ENCODE data around the gene BOD1L1.

BOD1L1 gene

DNA sequence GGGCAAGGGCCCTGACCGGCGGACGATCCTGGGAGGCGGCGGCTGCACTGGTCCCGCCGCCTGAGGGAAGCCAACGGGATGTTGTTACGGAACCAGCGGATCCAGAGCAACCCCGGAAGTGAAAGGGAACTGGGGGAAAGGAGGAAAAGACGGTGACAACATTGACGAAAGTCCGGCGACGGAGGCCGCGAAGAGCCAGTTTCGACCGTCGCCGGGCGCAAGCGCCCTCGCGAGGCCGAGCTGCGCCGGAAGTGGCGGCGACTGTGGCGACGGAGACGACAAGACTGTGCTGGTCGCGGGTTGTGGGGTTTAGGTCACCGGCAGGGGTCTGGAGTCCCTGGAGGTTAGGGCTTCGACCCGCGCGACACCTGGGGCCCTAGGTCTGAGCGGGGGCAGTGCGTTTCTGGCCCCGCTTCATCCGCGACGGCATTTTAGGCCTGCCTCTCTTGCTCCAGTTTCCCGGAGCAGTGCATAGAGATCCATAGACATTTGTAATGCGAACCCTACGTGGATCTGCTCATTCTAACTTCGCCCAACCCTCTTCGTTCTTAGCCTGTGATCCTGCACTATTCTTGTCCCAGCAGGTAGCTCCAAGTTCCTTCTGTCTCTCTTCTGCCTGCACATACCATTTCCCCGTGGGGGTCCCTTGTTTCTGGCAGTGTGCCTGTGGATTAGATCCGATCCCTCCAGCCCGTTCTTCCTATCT, at the start of gene BOD1L1:
BOD1L1 (minus strand) TSS at position 120 of the 706 bp plus-strand sequence. CDS start 138 bp downstream, outside the sequence.
- peak; percentile 84 for DNase-seq

DNA sequence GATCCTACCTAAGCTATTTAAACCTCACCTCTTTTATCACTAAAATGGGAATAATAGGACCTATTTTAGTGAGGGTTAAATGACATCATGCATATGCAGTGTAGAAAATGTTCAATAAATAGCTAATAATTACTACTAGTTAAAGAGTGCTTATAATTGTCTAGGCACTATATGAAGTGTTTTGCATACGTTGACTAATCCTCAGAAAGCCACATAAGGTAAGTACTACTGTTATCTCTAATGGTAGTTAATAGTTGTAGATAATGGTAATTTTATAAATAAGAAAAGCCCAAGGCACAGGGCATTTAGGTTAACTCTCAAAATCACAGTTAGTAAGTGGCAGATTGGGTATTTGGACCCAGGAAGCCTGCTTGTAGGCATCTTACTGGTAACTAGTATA, 47.4 kb upstream of the BOD1L1 start:
- no peak for DNase-seq

DNA sequence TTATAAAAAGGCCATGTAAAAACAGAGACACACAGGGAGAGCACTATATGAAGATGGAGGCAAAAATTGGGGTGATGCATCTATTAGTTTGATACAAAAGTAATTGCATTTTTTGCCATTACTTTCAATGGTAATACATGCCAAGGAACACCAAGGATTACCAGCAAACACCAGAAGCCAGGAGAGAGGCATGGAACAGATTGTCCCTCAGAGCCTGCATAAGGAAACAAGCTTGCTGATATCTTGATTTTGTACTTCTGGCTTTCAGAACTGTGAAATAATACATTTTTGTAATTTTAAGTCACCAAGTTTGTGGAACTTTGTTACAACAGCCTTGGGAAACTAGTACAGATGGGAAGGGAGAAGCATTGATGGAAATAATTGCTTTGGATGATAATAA, 45.6 kb upstream of the BOD1L1 start:
- no peak for DNase-seq

DNA sequence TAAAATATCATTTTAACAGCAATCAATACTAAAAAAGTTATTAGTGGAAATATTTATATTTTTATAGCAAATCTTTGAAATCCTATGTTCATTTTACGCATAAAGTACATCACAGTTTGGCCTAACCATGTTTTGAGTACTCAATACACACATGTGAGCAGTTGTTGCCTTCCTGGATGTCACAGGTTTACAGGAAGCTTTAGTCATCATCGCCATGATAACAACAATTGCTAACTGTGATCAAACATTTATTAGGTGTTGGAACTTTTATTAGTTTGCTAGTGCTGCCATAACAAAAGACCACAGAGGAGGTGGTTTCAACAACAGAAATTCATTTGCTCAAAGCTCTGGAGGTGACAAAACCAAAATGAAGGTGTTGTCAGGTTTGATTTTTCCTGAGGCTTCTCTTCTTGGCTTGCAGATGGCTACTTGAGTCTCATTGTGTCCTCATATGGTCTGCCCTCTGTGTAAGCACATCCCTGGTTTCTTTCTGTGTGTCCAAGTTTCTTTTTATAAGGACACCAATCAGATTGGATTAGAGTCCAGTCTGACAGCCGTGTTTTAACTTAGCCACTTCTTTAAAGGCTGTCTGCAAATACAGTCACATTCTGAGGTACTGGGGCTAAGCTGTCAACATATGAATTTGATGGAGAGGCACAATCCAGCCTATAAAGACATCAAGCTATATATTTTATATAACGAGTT, 43.1 kb upstream of the BOD1L1 start:
- no peak for DNase-seq

DNA sequence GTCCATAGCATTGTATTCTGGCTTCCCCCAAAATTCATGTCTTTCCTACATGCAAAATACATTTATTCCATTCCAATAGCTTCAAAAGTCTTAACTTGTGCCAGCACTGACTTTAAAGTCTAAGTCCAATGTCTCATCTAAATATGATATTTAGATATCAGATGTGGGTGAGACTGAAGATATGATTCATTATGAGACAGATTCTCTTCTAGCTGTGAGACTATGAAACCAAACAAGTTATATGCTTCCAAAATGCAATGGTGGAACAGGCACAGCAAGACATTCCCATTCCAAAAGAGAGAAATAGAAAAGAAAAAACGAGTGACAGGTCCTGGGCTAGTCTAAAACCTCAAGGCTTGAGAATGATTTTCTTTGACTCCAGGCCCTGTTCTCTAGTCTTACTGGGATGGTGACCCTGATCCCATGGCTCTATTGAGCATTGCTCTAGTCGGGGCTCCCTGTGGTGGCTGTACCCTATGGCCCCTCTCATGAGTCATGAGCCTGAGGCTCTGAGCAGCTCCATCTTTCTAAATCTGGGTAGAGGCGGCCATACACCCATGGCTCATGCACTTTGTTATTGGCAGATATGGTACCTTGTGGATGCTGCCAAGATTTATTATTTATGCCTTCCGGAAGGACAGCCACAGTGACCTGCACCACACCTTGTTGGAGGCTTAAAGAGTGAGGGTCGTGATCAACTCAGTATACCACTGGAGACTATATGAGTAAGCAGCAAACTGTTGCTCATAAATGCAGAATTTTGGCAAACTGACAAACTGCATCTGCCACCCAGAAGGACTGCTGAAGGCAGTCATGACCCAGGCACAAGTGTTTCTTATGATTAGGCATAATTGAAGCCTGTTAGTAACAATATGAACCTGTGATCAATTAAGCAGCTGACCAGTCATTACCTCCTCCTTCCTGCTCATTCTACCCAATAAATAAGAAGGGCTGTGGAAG, 38.5 kb upstream of the BOD1L1 start:
- no peak for DNase-seq

DNA sequence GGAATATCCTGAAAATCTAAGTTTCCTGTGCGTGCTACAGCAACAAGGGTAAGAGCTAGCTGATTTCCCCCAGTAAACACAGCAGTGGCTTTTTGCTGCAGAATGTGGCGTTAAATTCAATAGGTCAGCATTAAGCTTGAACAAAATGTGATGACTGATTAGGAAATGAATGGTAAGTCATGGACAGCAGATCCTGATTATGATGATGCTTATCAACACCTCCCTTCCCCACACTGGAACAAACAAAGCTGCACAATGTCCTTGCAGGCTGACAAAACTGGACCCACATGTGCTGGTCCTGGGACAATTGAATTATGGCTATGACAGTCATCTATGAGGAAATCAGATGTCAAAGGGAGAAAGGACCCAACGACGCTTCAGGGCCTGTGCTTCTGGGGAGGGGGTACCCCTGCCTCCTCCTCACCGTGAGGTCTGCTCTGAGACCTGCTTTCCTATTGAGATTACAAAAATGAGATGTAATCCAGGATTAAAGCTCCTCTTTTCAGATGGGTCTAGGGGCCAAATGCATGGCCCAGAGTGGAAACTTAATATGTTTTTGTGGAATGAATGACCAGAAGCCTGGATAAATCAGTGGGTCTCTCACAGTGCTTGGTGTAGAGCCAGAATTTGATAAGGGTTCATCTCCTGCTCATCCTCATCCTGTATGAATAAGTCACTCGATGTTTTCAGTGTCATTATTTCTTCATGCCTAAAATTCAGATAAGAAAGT, 32.0 kb upstream of the BOD1L1 start:
- DNase-seq, result no peak

DNA sequence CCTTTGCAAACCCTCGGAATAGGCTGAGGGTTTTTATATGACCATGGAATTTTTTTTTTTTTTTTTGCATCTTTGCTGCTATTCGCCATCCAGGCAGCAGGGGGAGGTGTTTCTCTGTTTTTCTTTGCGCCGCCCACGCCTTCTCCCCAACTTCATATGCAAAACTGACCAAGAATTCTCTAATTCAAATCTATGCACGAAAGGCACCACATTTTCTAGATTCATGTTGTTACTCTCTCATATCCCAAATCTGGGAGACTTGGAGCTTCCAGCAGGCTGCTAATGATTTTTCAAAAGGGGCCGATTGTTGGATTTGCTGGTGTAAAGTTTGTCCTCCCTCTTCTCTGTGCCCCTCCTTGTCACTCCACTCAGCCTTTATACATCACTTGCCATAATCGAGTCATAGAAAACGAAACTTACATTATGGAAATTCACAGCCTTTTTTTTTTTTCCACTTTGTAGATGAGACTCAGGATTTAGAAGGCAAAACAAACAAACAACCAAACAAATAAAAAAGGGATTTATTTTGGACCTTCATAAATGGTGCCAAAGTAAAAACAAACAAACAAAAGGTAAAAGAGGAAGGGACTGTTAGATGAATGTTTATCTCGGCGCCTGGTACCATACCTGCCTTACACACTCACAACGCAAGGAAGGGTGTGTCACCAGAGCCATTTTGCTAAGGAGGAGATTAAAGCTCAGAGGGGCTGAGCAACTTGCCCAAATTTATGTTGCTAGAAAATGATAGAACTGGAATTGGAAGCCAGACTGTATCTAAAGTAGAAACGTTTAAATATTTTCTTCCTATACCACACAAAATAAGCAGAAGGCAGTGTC, 29.3 kb upstream of the BOD1L1 start:
- DNase-seq, result no peak

DNA sequence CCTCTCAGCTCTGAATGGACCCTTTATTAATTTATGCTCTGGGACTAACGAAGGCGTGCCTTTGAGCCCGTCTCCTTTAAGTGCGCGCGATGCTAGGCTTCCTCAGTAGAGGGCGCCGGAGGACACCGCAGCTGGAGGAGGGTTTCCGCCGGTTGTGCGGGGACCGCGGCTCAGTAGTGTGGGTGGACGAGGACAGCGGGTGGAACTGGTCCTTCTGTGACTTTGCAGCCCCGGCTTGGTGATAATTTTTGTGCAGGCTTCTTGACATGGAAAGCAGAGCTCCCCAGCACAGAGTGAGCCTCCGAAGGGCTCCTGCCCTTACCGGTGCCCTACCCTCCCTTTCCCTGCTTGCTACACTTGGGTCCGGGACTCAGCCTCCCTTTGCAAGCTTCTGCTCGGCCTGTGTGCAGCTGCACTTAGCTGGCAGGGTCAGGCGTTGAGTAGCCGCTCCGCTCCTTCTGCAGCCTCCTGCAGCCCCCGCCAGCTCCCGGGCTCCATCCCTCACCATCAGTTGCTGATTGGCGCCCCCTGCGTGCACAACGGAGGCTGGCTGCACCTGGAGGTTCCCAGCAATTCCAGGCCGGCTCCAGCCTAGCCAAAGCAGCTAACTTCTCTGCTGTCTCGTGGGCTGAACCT, 26.8 kb upstream of the BOD1L1 start:
- no peak for DNase-seq

DNA sequence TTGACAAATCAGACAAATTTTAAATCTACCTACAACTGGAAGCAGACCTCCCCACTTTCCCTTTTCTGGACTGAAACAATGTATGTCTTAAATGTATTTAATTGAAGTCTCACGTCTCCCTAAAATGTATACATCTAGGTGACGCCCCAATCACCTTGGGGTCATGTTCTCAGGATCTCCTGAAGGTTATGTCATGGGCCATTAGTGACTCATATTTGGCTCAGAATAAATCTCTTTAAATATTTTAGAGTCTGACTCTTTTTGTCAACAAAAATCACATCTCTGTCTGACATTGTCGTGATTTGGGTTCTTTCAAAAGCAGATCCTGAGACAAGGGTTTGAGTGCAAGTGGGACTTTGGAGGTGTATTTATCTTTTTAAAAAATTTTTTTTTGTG, 26.2 kb upstream of the BOD1L1 start:
- DNase-seq, result no peak

DNA sequence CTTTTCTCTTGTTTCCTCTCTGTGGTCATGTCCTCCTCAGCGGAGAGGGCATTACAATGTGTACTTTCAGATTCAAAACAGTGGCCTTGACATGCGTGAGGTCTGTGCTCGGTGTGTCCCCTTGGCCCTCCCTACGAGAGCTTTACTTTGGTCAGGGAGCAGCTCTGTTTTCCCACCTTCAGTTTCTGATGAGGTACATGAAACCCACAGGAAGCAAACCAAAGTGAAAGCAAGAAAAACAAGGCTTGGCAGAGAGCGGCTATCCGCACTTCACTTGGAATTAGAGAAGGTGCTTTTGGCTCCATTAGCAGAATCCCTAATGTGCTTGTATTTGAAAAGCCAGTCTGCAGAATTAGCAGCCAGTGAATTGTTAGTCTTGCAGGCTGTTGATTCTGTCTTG, 19.5 kb upstream of the BOD1L1 start:
- DNase-seq, result no peak

DNA sequence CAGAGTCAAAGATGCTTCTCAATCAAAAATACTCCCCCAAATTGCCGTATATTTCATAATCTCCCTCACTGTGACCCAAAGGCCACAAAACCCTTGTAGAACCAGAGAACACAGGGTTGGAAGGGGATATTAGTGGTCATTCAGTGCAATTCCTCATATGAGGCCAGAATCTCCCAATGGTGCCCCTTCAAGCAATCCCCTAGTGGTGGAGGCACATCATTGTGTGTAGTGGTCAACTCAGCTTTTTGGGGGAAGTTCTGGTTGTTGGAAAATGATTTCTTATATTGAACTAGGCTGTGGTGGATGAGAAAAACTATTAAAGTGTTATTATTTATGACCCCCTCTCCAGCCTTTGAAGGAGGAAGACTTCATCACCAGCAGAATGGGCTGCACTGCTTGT, 17.6 kb upstream of the BOD1L1 start:
- no peak for DNase-seq

DNA sequence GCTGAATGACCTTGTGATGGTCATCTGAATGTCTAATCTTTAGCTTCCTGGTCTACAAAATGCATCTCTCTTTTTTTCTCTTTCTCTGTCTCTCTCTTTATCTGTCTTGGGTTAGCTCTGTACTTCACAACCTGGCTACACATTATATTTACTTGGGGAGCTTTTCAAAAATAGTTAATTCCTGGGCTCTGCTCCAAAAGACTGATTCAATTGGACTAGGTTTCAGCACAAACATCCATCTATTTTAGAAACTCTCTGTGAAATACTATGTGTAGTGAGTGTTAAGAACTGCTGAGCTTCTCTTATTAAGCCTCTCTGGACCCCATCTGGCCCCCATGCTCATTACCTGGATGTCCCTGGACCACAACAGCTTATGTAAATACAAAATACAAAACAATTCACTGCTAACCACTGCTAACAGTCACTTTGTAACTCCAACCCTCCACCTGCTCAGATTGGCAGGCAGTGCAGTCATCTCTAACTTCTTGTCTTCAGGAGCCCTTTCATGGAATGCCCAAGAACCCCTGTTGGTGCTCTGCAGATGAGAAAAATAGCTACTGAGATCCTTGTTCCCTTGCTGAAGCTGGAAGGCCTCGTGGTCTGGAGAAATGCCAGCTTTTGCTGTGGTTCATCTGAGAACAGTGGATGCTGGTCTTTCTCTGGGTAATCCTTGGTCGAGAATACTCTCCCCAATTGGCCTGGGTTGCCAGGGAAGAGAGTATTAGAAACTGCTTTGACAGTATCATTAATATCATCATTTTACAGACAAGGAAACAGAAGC, 14.8 kb upstream of the BOD1L1 start:
- no peak for DNase-seq

DNA sequence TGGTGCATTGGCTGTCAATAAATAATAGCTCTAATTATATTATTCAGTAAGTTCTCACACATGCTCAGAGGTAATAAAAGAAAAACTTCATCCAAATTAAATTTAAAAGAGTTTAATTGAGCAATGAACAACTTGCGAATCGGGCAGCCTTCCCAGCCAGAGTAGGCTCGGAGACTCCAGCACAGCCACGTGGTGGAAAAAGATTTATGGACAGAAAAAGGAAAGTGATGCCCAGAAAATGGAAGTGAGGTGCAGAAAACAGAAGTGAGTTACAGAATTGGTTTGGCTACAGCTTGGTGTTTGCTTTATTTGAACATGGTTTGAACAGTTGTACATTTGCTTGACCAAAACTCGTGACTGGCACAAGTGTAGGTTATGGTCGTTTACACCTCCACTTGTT, 13.6 kb upstream of the BOD1L1 start:
- DNase-seq, result no peak

DNA sequence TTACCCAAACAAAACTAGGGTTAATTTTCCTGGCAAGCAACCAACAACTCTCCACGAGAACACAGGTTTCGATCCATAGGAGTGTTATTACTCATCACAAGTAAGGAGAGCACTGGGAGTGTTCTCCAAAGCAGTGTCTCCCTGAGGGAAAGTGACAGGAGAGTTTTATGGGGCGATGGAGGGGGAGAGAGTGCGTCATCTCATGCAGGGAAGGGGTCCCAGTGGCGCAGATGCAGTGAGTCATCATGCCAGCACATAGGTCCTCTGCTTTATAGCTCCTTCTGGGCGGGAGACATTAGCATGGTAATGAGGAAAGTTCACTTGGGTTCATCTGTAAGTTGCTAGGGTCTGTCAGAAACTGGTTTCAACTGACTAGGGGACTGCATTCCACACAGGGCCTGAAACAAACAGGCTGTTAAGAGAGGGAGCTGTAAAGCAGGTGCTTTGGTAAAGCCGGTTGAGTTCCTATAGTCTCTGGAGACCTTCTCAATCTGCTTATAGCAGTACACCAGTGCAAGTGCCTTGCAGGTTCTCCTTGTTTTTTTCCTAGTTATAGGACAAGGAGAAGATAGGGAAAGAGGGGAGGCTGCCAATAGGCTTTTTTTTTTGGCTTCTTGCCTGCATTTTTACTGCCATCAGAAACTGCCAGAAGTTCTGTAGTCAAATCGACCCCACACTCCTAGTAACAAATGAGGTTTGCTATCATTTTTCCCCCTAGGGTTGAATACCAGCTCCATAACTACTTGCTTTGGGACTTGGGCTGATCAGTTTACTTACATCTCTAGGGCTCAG, 12.8 kb upstream of the BOD1L1 start:
- no peak for DNase-seq

DNA sequence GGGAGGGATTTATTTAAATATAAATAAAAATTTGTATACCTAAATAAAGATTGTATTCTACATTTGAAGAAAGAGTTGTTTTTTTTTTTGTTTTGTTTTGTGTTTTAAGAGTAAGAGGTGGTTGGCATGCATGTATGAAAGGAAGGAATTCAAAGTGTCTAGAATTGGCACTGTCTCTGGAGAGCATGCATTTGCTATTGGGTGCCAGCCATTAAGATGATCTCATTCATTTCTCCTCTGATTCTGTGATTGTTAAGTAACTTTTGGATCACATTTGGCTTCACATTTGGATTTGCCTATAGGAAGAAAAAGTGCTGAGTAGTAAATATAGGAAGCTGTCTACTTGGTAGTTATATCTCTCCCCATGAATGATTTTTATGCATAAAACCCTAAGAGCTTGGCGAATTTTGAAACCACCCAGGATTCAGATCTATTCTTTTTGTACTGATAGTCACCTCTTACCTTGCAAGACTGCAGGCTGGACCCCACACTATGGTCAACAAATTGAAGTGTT, 7.8 kb upstream of the BOD1L1 start:
- DNase-seq, result peak; percentile 24

DNA sequence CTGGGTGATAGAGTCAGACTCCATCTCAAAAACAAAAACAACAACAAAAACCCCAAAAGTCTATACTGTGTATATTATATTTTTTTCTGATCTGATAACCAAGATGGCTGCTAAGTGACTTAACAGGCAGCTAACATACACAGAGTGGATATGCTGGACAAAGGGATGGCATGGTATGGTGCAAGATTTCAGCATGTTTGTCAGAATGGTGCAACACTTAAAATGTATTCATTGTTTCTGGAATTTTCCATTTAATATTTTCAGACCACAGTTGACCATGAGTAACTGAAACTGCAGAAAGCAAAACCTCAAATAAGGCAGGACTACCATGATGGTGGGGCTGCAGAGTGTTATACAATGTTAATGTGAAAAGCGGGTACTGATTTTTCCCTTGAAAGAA, 6.1 kb upstream of the BOD1L1 start:
- DNase-seq, result no peak

DNA sequence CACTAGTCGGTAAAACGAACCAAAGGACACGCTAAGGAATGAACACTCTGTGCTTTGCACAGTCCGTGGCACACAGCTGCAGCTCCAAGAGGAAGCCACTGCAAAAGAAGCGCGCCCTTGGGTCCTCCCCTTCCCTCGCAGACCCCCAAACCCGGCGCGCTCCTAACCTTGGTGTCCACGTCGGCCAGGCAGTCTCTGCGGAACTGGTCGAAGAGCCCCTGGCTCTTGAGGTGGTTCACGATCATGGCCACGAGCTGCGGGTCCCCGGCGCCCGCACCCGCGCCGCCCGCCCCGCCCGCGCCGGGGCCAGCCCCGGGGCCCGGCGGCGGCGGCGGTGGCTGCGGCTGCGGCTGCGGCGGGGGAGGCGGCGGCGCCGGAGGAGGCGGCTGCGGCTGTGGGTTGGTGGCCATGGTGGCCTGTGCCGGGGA, 333 bp downstream of the BOD1L1 start:
- no peak for DNase-seq

DNA sequence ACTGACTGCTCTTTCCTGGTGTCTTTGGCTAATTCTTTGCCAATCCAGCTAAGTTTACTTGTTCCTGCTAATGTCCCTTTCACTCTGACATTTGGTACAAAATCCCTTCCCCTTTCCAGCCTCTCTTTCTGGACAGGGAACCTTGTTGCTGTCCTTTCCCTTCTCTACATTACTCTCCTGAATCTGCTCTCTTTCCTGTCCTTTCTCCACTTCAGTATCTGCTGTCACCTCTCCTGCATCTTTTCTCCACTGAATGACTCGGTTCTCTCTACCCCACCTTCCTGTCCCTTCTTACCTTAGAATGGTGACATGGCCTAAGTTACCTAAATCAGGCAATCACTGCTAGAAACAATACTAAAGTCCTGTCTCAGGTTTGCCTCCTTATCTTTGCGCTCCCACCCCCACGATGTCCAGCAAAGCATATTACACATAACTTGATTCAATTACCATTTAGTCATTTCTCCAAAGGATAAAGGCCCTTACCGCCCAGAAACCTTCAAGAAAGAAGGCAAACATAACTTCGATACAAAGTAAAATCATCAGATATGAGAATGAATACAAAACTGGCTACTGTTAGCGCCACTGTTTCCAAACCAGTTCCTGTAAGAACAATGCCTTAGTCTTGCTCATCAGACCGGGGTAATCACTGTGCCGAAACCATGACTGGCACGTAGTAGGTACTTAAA, 890 bp downstream of the BOD1L1 start:
- no peak for DNase-seq

Measured in NCI-H226 (cell line).